ENCODE measurements around the gene CAD. TPM values are rescaled to one million over a fixed set of nuclear protein-coding genes. Genes with fewer than 3 reads are reported as not detected.

Gene CAD
- total RNA-seq, 1 donor from 2014 or later = 27.1 TPM

GRCh38 chr2:27219091-27219490 lies 1.9 kb downstream of the CAD start:
- Histone ChIP-seq H3K27ac (no peak overlapping the region), H3K9me3 (no peaks in the 10 kb centered on the region), H3K4me1 (peaks cover 11% of the 10 kb centered on the region), H3K4me3 (no peak overlapping the region), H3K27me3 (no peaks in the 10 kb centered on the region), H3K36me3 (peaks cover 38% of the 10 kb centered on the region)
- no peak for DNase-seq
- TF ChIP-seq, protein P1, sequence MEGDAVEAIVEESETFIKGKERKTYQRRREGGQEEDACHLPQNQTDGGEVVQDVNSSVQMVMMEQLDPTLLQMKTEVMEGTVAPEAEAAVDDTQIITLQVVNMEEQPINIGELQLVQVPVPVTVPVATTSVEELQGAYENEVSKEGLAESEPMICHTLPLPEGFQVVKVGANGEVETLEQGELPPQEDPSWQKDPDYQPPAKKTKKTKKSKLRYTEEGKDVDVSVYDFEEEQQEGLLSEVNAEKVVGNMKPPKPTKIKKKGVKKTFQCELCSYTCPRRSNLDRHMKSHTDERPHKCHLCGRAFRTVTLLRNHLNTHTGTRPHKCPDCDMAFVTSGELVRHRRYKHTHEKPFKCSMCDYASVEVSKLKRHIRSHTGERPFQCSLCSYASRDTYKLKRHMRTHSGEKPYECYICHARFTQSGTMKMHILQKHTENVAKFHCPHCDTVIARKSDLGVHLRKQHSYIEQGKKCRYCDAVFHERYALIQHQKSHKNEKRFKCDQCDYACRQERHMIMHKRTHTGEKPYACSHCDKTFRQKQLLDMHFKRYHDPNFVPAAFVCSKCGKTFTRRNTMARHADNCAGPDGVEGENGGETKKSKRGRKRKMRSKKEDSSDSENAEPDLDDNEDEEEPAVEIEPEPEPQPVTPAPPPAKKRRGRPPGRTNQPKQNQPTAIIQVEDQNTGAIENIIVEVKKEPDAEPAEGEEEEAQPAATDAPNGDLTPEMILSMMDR (IDR thresholded peaks at IDR 0.05) = no peak
- ATAC-seq = no peak
- intact Hi-C loops (cut with DNase I) = no loop called here

DNA sequence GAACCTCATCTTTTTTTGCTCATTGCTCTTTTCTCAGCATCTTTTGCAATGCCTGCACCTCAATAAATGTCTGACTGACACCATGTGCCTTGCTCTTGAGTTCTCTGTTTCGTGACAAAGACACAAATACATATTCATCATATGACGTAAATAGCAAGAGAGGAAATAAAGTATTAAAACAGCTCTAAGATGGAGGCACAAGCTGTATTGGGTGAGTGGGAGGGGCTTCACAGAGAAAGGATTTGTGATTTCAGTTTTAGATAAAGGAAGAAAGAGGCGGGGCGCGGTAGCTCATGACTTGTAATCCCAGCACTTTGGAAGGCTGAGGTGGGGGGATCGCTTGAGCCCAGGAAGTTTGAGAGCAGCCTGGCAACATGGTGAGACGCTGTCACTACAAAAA lies 2.9 kb downstream of the CAD start:
- TF ChIP-seq, protein P1 (IDR thresholded peaks at IDR 0.05) = no peak
- peaks cover 11% of the 10 kb centered on the region for H3K4me1 ChIP-seq
- DNase-seq (peak; percentile 10), ATAC-seq (no peak)
- peaks cover 46% of the 10 kb centered on the region for H3K36me3 ChIP-seq
- H3K9me3 ChIP-seq = no peaks in the 10 kb centered on the region
- H3K27me3 ChIP-seq = no peaks in the 10 kb centered on the region
- H3K4me3 ChIP-seq = no peak overlapping the region
- intact Hi-C loops (cut with DNase I) = no loop called here
- H3K27ac ChIP-seq = no peak overlapping the region

DNA sequence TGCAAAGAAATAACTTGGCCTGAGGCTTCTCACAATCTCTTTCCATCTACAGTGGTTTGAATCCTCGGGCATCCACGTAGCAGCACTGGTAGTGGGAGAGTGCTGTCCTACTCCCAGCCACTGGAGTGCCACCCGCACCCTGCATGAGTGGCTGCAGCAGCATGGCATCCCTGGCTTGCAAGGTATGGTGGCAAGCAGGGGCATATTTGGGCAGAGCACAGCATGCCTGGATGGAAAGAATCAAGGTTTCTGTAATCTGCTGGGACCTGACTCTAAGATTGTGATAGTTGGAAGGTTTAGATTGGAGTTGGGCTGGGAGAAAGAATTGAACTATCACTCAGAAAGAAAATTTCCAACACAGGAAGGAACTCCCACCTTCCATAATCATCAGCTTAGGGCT lies 4.0 kb downstream of the CAD start:
- peaks cover 51% of the 10 kb centered on the region for H3K36me3 ChIP-seq
- no peaks in the 10 kb centered on the region for H3K9me3 ChIP-seq
- H3K27me3 ChIP-seq = no peaks in the 10 kb centered on the region
- no peak overlapping the region for H3K4me3 ChIP-seq
- TF ChIP-seq, protein P1 (IDR thresholded peaks at IDR 0.05) = no peak
- intact Hi-C loops (cut with DNase I) = no loop called here
- peaks cover 11% of the 10 kb centered on the region for H3K4me1 ChIP-seq
- DNase-seq (peak; percentile 35), ATAC-seq (no peak)
- H3K27ac ChIP-seq = no peak overlapping the region

- Histone ChIP-seq H3K27ac (no peak overlapping the region), H3K36me3 (peaks cover 64% of the 10 kb centered on the region), H3K9me3 (no peaks in the 10 kb centered on the region), H3K4me1 (peaks cover 4% of the 10 kb centered on the region), H3K4me3 (no peak overlapping the region), H3K27me3 (no peaks in the 10 kb centered on the region)
- TF ChIP-seq, protein P1 (IDR thresholded peaks at IDR 0.05) = no peak
- intact Hi-C loops (cut with DNase I) = no loop called here
- no peak for ATAC-seq
- DNase-seq = peak; percentile 13
Observed at GRCh38 chr2:27222407-27222806, 5.2 kb downstream of the CAD start.

- Histone ChIP-seq H3K9me3 (no peaks in the 10 kb centered on the region), H3K36me3 (peaks cover 74% of the 10 kb centered on the region), H3K27ac (no peak overlapping the region), H3K27me3 (no peaks in the 10 kb centered on the region), H3K4me1 (no peaks in the 10 kb centered on the region), H3K4me3 (no peak overlapping the region)
- ATAC-seq (no peak), DNase-seq (peak; percentile 34)
- intact Hi-C loops (cut with DNase I) = no loop called here
- TF ChIP-seq, protein P1 (IDR thresholded peaks at IDR 0.05) = no peak
Observed at GRCh38 chr2:27223416-27223815, 6.2 kb downstream of the CAD start.

- Histone ChIP-seq H3K27ac (no peak overlapping the region), H3K4me1 (no peaks in the 10 kb centered on the region), H3K9me3 (no peaks in the 10 kb centered on the region), H3K27me3 (no peaks in the 10 kb centered on the region), H3K4me3 (no peak overlapping the region), H3K36me3 (peaks cover 87% of the 10 kb centered on the region)
- TF ChIP-seq, protein P1 (IDR thresholded peaks at IDR 0.05) = no peak
- ATAC-seq (no peak), DNase-seq (peak; percentile 39)
- intact Hi-C loops (cut with DNase I) = no loop called here
Observed at GRCh38 chr2:27225526-27225925, 8.4 kb downstream of the CAD start.
